Stimulated activated CD4-positive, alpha-beta T cell treated with anti-CD3 and anti-CD28 coated beads, Interleukin-1b, Interleukin-23, amount 100 ng/mL, for 48 hours (primary cell): ENCODE data around the gene SORBS1.
A peak's percentile ranks its signal among the peaks of the same experiment; 100 is the strongest.

Source experiments
- DNase-seq: peaks from one replicate; pipeline ENCODE4 v3.0.0-alpha.2; 2020

SORBS1 gene

GRCh38 chr10:95561177-95561863, at the start of gene SORBS1:
Gene SORBS1 (minus strand): TSS chr10:95561371. CDS start chr10:95441135, 120,236 bp downstream.
- peak; percentile 83 for DNase-seq

DNA sequence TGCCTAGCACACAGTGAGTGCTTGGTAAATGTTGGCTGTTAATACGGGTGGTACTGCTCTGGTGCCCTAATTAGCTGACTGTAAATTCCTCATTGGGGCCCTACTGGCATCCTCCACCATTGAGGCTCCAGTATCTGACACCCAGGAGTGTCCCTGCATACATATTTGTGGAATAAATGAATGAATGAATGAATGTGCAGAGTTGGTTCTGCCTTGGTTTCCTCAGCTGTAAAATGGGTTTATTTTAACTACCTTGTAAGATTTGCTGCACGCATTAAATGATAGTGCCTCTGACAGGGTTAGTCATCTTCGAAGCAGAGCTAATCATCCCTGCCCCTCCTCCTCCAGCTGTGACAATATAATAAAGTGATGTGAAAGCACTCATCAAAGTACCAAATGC, 49.6 kb upstream of the SORBS1 start:
- no peak for DNase-seq

- no peak for DNase-seq
Measured at GRCh38 chr10:95606922-95607321, 45.8 kb upstream of the SORBS1 start.

- DNase-seq = no peak
Measured at GRCh38 chr10:95605163-95605562, 44.0 kb upstream of the SORBS1 start.

DNA sequence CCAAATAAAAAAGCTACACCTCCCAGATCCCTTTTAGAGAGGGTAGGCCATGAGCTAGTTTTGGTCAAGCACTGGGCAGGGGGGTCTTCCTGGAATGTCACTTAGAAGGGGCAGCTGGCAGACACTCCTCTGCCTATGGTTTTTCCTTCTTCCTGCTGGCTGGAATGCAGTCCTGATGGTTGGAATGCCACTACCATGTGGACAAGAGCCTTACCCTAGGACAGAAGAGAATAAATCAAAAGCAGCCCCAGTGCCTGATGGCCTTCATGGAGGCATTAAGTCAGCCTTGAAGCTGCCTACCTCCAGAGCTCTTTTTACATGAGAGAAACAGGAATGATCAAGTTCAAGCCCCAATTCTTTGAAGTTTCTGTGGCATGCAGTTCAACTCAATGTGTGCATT, 43.5 kb upstream of the SORBS1 start:
- DNase-seq = no peak

DNA sequence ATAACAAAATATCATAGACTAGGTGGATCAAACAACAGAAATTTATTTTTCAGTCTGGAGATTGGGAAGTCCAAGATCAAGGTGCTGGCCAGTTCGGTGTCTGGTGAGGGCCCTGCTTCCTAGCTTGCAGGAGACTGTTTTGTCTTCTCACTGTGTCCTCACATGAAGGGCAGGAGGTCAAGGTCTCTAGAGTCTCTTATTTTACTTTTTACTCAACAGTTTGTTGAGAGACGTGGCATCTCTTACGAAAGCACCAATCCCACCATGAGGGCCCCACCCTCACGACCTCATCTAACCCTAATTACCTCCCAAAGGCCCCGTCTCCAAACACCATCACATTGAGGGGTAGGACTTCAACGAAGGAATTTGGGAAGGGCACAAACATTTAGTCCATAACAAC, 41.2 kb upstream of the SORBS1 start:
- DNase-seq = no peak

GRCh38 chr10:95601116-95601719, 40.0 kb upstream of the SORBS1 start:
- peak; percentile 42 for DNase-seq

GRCh38 chr10:95600158-95600557, 39.0 kb upstream of the SORBS1 start:
- DNase-seq = no peak

DNA sequence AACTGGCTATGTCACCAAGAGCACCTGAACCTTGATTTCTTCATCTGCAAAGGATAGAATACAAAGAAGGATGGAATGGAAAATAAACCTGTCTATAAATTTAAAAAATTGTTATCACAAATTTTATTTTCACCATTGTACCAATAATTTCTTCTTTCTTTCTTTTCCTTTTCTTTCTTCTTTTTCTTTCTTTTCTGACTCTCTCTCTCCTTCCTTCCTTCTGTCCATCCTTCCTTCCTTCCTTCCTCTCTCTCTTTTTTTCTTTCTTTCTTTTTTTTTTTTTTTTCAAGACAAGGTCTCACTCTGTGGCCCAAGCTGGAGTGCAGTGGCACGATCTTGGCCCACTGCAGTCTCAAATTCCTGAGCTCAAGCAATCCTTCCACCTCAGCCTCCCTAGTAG, 36.6 kb upstream of the SORBS1 start:
- no peak for DNase-seq

DNA sequence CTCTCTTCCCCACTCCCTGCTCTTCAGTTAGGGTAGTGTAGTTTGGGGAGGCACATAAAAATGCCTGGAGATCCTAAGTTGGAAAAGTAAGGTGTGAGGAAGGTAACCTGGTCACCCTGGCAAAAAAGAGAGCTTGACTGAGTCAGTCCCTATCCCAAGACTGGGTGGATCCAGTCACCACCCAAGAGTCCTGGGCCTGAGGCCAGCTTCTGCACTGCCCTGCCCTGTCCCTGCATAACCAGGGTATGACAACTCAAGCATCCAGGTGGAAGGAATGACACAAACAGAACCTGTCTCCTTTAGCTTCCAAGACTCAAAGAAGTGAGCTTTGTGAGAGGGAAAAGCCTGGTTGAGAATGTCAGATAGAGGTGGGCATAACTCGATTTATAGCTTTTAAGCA, 26.9 kb upstream of the SORBS1 start:
- no peak for DNase-seq

- no peak for DNase-seq
Measured at GRCh38 chr10:95579835-95580535, 18.8 kb upstream of the SORBS1 start.

- no peak for DNase-seq
Measured at GRCh38 chr10:95579292-95579691, 18.1 kb upstream of the SORBS1 start.

- DNase-seq = no peak
Measured at GRCh38 chr10:95578619-95579018, 17.4 kb upstream of the SORBS1 start.

DNA sequence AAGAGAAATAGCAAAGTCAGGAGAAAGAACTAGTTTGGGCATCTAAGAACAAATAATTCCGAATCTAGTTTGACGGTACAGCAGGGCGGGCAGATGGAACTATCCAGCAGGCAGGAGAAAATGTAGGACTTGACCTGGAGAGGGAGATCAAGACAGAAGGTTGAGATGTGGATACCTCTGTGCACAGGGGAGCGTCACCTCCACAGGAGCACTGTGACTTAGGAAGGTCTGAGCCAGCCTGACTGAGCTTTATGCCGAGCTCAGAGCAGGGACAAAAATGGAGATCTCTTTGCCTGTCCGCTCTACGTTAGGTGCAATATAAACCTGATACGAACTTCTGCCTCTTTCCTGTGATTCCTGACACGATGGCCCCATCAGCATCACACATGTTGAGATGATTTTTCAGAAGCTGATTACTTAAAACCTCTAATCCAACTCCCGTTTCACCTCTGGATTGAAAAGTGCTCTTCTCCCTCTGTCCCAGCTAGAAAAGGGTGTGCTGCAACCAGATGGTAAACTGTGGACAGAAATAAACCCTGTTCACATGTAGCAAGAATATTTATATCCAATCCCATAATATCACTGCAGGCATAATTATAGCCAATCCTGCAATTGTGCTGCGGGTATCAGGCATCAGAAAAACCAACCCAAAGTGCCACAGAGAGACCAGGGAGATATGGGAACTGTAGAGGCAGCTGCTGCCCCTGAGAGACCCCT, 13.6 kb upstream of the SORBS1 start:
- DNase-seq = no peak

GRCh38 chr10:95573964-95574604, 12.9 kb upstream of the SORBS1 start:
- DNase-seq = no peak

DNA sequence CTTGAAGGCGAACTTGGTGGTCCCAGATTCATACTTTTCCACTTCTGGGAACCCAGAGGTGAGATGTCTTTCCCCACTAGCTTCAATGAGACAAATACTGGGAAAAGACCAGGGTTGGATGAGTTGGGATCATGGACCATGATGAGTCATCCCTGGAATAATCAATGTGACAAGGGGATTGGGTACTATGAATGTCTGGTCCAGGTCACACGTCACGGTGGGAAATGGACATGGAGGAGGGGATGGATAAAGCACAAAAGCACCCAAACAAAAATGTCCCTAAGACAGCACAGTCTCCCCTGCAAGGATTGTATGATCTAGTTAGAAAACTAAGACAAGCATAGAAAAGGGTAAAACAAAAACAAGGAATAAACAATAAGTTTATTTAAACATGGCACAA, 12.4 kb upstream of the SORBS1 start:
- DNase-seq = no peak

DNA sequence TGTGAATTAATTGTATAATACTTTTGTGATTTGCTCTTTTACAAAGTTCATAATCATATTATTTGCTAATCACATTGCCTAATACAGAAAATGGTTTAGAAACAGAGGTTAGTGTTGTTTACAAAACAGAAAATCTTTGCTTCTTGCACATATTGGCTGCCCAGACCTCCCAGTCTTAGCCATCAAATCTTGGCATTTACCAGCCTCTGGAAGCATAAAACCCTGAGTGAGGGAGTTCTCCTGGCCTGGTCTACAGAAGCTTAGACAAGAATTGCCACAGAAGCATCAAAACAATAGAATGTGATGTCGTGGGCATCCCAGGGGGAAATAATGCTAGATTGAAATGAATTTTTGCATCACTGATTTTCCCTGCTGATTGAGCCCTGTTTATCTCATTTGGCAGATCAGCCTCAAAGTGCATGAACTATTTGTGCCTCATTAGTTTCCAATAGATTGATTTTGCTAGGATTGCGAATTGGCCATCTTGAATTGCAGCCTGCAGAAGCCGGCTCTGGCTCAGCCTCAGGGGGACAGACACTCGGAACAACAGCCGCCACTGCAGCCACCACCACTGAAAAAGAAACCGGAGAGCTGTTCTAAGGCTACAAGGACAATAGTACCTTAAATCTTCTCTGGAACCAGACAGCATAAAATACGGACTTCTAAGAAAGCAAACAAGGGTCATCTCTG, 11.1 kb upstream of the SORBS1 start:
- no peak for DNase-seq

- no peak for DNase-seq
Measured at GRCh38 chr10:95571390-95571789, 10.2 kb upstream of the SORBS1 start.

DNA sequence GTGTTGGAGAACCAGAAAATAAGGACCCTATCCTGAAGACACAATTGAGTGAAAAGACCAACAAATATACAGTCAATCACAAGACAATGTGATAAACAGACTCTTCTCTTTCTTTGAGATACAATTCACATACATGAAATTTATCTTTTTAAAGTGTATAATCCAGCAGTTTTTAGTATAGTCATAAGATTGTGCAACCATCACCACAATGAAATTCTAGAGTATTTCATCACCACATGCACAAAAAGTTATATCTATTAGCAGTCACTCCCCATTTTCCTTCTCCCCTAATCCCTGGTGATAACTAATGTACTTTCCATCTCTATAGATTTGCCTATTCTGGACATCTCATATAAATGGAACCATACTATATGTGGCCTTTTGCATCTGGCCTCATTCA, 8.2 kb upstream of the SORBS1 start:
- no peak for DNase-seq

DNA sequence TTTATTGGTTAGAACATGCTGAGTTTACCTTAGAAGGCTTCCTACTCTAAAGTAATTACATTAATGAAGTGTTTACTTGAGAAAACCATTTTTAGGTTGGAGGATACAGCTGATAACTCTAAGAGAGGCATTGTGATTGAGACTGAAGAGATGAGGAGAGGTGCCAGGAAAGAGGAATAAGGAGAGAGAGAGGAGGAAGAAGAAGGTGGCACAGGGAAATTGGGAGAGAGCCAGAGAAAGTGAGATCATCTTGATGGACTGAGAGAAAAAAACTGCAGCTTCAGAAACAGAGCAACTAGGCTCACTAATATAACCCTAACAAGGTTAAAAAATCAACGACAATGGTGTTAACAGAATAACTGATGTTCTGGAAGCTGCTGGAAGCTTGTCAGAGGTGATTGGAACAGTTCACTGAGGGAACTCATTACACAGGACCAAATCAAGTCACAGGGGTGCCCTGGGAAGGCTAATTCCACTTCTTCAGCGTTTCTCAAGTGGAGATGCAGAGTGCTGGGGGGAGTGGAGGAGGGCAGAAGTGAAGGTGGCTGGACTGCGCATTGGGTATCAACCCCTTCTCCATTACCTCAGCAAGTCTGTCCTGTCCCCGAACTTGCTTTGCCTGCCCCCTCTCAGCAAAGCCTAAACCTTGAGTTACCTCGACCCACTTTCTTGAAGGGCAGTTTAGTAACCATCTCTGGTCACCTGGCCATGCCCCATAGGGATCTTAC, 6.9 kb upstream of the SORBS1 start:
- no peak for DNase-seq

GRCh38 chr10:95566136-95566535, 5.0 kb upstream of the SORBS1 start:
- DNase-seq = no peak

DNA sequence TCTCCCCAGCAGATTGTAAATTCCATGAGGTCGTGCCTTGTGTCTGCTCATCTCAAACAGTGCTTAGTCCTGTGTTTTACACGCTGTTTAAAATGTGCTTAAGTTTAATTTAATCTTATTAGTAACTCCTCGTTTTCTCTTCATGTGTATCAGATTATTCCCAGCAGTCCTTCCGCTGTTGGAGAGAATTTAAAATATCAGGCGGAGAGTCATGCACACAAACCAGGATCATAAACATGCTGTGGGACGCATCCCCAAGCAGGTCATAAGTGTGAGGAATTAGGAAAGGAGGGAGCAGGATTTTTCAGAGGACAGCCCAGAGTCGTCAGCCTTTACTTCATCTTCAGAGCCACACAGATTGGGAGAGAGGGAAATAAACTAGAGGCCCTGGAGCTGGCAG, 4.2 kb upstream of the SORBS1 start:
- no peak for DNase-seq
